ENCODE results near the gene DCC. TPM values are rescaled to one million over a fixed set of nuclear protein-coding genes. Genes with fewer than 3 reads are reported as not detected.

Gene DCC
- total RNA-seq, 6 donors from 2014 or later = 0.33 to 3.5 (median 1.0) TPM

DNA sequence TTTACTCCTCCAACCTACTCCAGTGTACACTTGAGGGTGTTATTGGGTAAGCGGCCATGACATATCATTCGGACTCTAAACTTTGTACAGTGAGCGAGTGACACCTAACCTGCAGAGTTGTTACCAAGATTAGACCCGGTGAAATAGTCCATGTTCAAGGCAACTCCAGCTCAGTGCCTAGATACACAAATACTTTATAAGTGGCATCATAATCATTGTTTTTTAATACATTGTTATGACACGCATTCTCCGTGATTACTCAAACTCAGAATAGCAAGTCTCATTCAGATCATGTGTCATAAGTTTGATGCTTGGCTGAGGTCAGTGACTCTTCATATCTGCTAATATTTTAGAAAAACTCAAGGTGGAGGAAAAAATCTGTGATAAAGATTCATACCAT lies 597.8 kb downstream of the DCC start:
- H3K9me3 ChIP-seq = no peaks in the 10 kb centered on the region
- ATAC-seq (ENCODE audit: low FRiP score in 2 of 2) = no peak
- no peak overlapping the region for H3K27ac ChIP-seq
- no peak for DNase-seq
- H3K27me3 ChIP-seq = no peaks in the 10 kb centered on the region
- no peaks in the 10 kb centered on the region for H3K4me1 ChIP-seq
- TF ChIP-seq EP300 (IDR thresholded peaks at IDR 0.05) (no peak), POLR2A (IDR thresholded peaks at IDR 0.05) (no peak), POLR2AphosphoS5 (IDR thresholded peaks at IDR 0.05) (no peak)
- TF ChIP-seq, protein P1, sequence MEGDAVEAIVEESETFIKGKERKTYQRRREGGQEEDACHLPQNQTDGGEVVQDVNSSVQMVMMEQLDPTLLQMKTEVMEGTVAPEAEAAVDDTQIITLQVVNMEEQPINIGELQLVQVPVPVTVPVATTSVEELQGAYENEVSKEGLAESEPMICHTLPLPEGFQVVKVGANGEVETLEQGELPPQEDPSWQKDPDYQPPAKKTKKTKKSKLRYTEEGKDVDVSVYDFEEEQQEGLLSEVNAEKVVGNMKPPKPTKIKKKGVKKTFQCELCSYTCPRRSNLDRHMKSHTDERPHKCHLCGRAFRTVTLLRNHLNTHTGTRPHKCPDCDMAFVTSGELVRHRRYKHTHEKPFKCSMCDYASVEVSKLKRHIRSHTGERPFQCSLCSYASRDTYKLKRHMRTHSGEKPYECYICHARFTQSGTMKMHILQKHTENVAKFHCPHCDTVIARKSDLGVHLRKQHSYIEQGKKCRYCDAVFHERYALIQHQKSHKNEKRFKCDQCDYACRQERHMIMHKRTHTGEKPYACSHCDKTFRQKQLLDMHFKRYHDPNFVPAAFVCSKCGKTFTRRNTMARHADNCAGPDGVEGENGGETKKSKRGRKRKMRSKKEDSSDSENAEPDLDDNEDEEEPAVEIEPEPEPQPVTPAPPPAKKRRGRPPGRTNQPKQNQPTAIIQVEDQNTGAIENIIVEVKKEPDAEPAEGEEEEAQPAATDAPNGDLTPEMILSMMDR (IDR thresholded peaks at IDR 0.05) = no peak
- no peaks in the 10 kb centered on the region for H3K36me3 ChIP-seq
- WGBS, 2 donors = 89 to 95% methylated on average over 6 of the region's 6 CpGs
- H3K4me3 ChIP-seq = no peak overlapping the region

DNA sequence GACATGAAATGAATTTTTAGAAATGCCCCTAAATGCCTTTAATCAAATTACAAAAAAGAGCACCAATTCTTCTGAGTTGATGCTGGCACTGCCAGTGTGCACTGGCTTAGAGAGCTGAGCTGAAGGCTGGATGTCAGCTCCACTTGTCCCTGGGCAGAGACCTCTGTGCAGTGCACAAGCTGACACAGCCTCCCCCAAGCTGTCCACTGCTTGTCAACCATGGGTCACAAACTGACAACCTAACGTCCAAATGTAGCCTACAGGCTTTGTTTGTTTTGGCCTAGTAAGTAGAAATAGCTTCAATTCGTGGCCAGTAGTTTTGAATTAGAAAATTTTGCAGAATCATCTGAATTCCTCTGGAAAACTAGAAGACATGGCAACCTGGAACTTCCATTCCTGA lies 605.6 kb downstream of the DCC start:
- 12 to 26% methylated on average over 2 of the region's 2 CpGs for WGBS, 2 donors
- no peak for DNase-seq
- H3K36me3 ChIP-seq = no peaks in the 10 kb centered on the region
- H3K27me3 ChIP-seq = no peaks in the 10 kb centered on the region
- H3K4me3 ChIP-seq = no peak overlapping the region
- no peak for ATAC-seq (ENCODE audit: low FRiP score in 2 of 2)
- TF ChIP-seq POLR2AphosphoS5 (IDR thresholded peaks at IDR 0.05) (no peak), POLR2A (IDR thresholded peaks at IDR 0.05) (no peak), EP300 (IDR thresholded peaks at IDR 0.05) (no peak)
- TF ChIP-seq, protein P1 (IDR thresholded peaks at IDR 0.05) = no peak
- H3K9me3 ChIP-seq = no peaks in the 10 kb centered on the region
- no peak overlapping the region for H3K27ac ChIP-seq
- H3K4me1 ChIP-seq = no peaks in the 10 kb centered on the region

DNA sequence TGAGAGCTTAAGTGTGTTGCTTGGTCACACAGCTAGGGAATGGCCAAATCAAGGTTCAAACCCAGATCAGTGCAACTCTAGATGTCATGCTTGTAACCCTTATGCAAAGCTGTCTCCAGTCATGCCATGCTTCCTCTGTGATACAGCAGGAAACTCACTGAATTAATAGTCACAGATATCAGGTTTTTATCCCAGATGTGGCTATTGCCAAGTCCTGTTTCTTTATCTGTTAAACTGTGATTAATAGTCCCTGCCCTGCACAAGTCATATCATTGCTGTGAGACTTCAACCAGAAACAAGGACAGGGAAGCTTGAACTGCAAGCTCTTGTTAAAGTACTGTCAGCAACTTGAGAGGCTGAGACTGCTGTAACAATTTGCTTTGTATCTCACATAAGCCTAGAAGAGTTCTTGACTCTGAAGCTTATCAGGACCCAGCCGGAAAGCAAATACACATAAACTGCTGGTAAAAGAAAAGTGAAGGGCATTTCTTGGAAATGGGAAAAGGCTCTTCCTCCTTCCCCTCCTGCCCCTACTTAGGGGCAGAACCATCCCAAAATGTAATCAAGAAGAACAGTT lies 609.0 kb downstream of the DCC start:
- H3K36me3 ChIP-seq = no peaks in the 10 kb centered on the region
- DNase-seq (peak in 1 of 2 donors; percentile 24), ATAC-seq (ENCODE audit: low FRiP score in 2 of 2) (peak in 1 of 2 donors; percentile 43)
- no peak overlapping the region for H3K27ac ChIP-seq
- H3K9me3 ChIP-seq = no peaks in the 10 kb centered on the region
- 38 to 47% methylated on average over 1 of the region's 1 CpG for WGBS, 2 donors
- no peaks in the 10 kb centered on the region for H3K4me1 ChIP-seq
- no peaks in the 10 kb centered on the region for H3K27me3 ChIP-seq
- no peak for TF ChIP-seq POLR2AphosphoS5 (IDR thresholded peaks at IDR 0.05)
- TF ChIP-seq, protein P1 (IDR thresholded peaks at IDR 0.05) = no peak
- no peak for TF ChIP-seq EP300 (IDR thresholded peaks at IDR 0.05)
- TF ChIP-seq POLR2A (IDR thresholded peaks at IDR 0.05) = no peak
- no peak overlapping the region for H3K4me3 ChIP-seq

DNA sequence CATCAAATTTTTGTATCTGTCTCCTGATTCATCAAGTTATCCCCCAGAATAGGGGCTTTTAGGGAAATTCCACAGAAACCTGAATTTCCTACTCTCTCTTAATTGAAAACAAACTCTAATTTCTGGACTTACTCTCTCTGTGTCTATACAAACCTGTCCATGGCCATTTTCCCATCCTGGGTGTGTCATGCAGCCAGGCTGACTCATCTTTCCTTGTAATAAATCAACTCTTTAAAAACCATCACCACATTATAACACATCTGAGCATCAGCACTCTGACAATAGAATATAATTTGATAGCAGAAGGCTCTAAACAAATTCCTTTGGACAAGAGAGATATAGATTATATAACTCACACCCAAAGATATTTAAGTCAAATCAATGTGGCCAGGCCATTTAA lies 610.2 kb downstream of the DCC start:
- TF ChIP-seq POLR2AphosphoS5 (IDR thresholded peaks at IDR 0.05) (no peak), EP300 (IDR thresholded peaks at IDR 0.05) (no peak), POLR2A (IDR thresholded peaks at IDR 0.05) (no peak)
- TF ChIP-seq, protein P1 (IDR thresholded peaks at IDR 0.05) = no peak
- Histone ChIP-seq H3K4me1 (no peaks in the 10 kb centered on the region), H3K27me3 (no peaks in the 10 kb centered on the region), H3K36me3 (no peaks in the 10 kb centered on the region), H3K4me3 (no peak overlapping the region), H3K27ac (no peak overlapping the region), H3K9me3 (no peaks in the 10 kb centered on the region)
- DNase-seq (no peak), ATAC-seq (ENCODE audit: low FRiP score in 2 of 2) (no peak)

DNA sequence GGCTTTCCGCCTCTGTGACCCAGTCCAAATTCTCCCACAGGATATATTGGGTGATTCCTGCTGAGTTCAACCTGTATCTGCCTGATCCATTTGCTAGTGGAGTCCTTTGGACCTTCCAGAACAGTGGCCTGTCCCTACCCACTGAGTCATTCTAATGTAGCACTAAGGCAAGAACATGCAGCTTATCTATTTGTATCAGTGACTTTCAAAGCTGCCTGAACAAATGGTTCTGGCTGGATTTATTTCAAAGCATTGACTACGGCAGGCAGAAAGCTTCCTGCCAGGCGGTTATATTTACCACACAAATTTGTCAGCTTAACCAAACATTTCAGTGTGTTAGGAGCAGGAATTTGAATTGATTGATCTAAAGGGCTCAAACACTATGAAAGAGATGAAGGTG lies 613.4 kb downstream of the DCC start:
- 33 to 48% methylated on average over 3 of the region's 3 CpGs for WGBS, 2 donors
- no peak for TF ChIP-seq POLR2AphosphoS5 (IDR thresholded peaks at IDR 0.05)
- no peak for TF ChIP-seq EP300 (IDR thresholded peaks at IDR 0.05)
- TF ChIP-seq, protein P1 (IDR thresholded peaks at IDR 0.05) = no peak
- no peak for TF ChIP-seq POLR2A (IDR thresholded peaks at IDR 0.05)
- H3K9me3 ChIP-seq = no peaks in the 10 kb centered on the region
- ATAC-seq (ENCODE audit: low FRiP score in 2 of 2) (no peak), DNase-seq (no peak)
- no peaks in the 10 kb centered on the region for H3K4me1 ChIP-seq
- no peaks in the 10 kb centered on the region for H3K36me3 ChIP-seq
- H3K27ac ChIP-seq = no peak overlapping the region
- H3K4me3 ChIP-seq = no peak overlapping the region
- no peaks in the 10 kb centered on the region for H3K27me3 ChIP-seq

All from upper lobe of left lung (tissue), 6 donors.